K562 (cell line): Measurements from ENCODE around the gene ZNF547. TPM values are rescaled to one million over a fixed set of nuclear protein-coding genes. Genes with fewer than 3 reads are reported as not detected.

Source experiments
- CREB1 ChIP-seq, 2 experiments: sonication (generic) in 1 of 2; formaldehyde crosslinking in 1 of 2; IDR thresholded peaks; 2 replicates each; pipeline versions ENCODE4 v1.6.1 to v1.8.0; 2012 to 2022; ENCODE audit warnings: inconsistent platforms in 1 of 2, mild to moderate bottlenecking in 1 of 2, missing genetic modification reagents in 1 of 2, moderate library complexity in 1 of 2
- ETV1 ChIP-seq: fragments of 450-650 bp; conservative IDR thresholded peaks from 2 replicates; pipeline ENCODE4 v1.6.1; 2016; ENCODE audit warnings: missing genetic modification characterization, control low read depth, low read depth, missing compliant biosample characterization
- GABPA ChIP-seq: fragments of 200-800 bp; sonication (Bioruptor generic); conservative IDR thresholded peaks from 2 replicates; pipeline ENCODE4 v1.6.1; 2016; ENCODE audit warnings: low read depth, missing genetic modification characterization, missing compliant biosample characterization
- HDAC3 ChIP-seq: fragments of 450-650 bp; IDR thresholded peaks from 2 replicates; pipeline ENCODE4 v1.6.1; 2018; ENCODE audit warnings: borderline replicate concordance, mild to moderate bottlenecking, moderate library complexity; ENCODE audit not compliant: partially characterized antibody
- HDGF ChIP-seq: fragments of 450-650 bp; IDR thresholded peaks from 2 replicates; pipeline ENCODE4 v1.6.1; 2016
- PHF8 ChIP-seq: fragments of 200-600 bp; sonication (generic); IDR thresholded peaks from 2 replicates; pipeline ENCODE4 v1.6.1; 2012; ENCODE audit warnings: mixed run types, mild to moderate bottlenecking, inconsistent platforms, low read length, moderate library complexity, borderline replicate concordance
- RB1 ChIP-seq: fragments of 450-650 bp; IDR thresholded peaks from 2 replicates; pipeline ENCODE4 v1.6.1; 2017; ENCODE audit warnings: low read depth, mild to moderate bottlenecking
- RBFOX2 ChIP-seq: fragments of 200-400 bp; formaldehyde crosslinking; IDR thresholded peaks from 2 replicates; pipeline ENCODE4 v1.6.1; 2017; ENCODE audit warnings: low read depth, mild to moderate bottlenecking, low read length, moderate library complexity
- RCOR1 ChIP-seq, 2 experiments: IDR thresholded peaks; 2 replicates each; pipeline ENCODE4 v1.6.1; 2012; ENCODE audit warnings: low read depth in 2 of 2, low read length in 2 of 2, borderline replicate concordance in 1 of 2, improper control_type of control experiment in 1 of 2
- XRCC5 ChIP-seq: fragments of 200-400 bp; formaldehyde crosslinking; IDR thresholded peaks from 2 replicates; pipeline ENCODE4 v1.6.1; 2017; ENCODE audit warnings: low read depth, mild to moderate bottlenecking, low read length
- ZNF224 ChIP-seq: sonication (generic); formaldehyde crosslinking; IDR thresholded peaks from 2 replicates; pipeline ENCODE4 v1.8.0; 2022; ENCODE audit warnings: mild to moderate bottlenecking, missing genetic modification reagents
- ZNF311 ChIP-seq: fragments of 250-450 bp; sonication (Bioruptor Pico); IDR thresholded peaks from 2 replicates; pipeline ENCODE4 v1.4.0; 2020; ENCODE audit warnings: mild to moderate bottlenecking, moderate library complexity
- polyA plus RNA-seq, 8 experiments: library from polyadenylated mRNA; depleted of rRNA in 4 of 8; stranded (reverse) in 5 of 8; unstranded in 3 of 8; fragments of >200 nt; fragmentation: Nextera tagmentation in 2 of 8; fragmentation: Illumina TruSeq in 1 of 8; extraction: Ambion mirVana in 2 of 8; extraction: Trizol in 1 of 8; gene quantifications; 2 replicates each; pipeline versions ENCODE4 v1.2.1 to v1.2.3, GENCODE V29; 2011 to 2014; ENCODE audit warnings: inconsistent platforms in 1 of 8, missing spikeins in 1 of 8
- total RNA-seq, 7 experiments: library from RNA; depleted of rRNA in 6 of 7; stranded (reverse); fragments of >200 nt in 6 of 7; fragmentation: Illumina TruSeq in 2 of 7; extraction: Trizol in 2 of 7; gene quantifications; 2 replicates each; pipeline versions ENCODE4 v1.2.1 to v1.2.3, GENCODE V29; 2011 to 2021; ENCODE audit warnings: low replicate concordance in 1 of 7
- TF ChIP-seq, protein P1 (sequence below): fragments of 250-450 bp; sonication (Bioruptor Pico); IDR thresholded peaks from 2 replicates; pipeline ENCODE4 v1.4.0; 2020; ENCODE audit warnings: mild to moderate bottlenecking
- TF ChIP-seq, protein P2 (sequence below): conservative IDR thresholded peaks from 2 replicates; pipeline ENCODE4 v1.6.1; 2011; ENCODE audit warnings: low read depth, mild to moderate bottlenecking, low read length; ENCODE audit not compliant: control insufficient read depth
- TF ChIP-seq, protein P3 (sequence below): fragments of 250-450 bp; sonication (Bioruptor Pico); IDR thresholded peaks from 2 replicates; pipeline ENCODE4 v1.8.0; 2021; ENCODE audit warnings: mild to moderate bottlenecking, moderate library complexity
- TF ChIP-seq, protein P4 (sequence below), 2 experiments: fragments of 450-650 bp; conservative IDR thresholded peaks; 2 replicates each; pipeline ENCODE4 v1.6.1; 2017; ENCODE audit warnings: mild to moderate bottlenecking in 2 of 2, moderate library complexity in 2 of 2
- TF ChIP-seq, protein P5 (sequence below): fragments of 150-350 bp; conservative IDR thresholded peaks from 2 replicates; pipeline ENCODE4 v1.6.1; 2014; ENCODE audit warnings: low read length

ZNF547 gene
- total and polyA plus RNA-seq, 9 of the 15 experiments (the other 6 are each of a cell fraction or from before 2014, with no cell fraction given), result 0.03 to 0.96 (median 0.30) TPM

DNA sequence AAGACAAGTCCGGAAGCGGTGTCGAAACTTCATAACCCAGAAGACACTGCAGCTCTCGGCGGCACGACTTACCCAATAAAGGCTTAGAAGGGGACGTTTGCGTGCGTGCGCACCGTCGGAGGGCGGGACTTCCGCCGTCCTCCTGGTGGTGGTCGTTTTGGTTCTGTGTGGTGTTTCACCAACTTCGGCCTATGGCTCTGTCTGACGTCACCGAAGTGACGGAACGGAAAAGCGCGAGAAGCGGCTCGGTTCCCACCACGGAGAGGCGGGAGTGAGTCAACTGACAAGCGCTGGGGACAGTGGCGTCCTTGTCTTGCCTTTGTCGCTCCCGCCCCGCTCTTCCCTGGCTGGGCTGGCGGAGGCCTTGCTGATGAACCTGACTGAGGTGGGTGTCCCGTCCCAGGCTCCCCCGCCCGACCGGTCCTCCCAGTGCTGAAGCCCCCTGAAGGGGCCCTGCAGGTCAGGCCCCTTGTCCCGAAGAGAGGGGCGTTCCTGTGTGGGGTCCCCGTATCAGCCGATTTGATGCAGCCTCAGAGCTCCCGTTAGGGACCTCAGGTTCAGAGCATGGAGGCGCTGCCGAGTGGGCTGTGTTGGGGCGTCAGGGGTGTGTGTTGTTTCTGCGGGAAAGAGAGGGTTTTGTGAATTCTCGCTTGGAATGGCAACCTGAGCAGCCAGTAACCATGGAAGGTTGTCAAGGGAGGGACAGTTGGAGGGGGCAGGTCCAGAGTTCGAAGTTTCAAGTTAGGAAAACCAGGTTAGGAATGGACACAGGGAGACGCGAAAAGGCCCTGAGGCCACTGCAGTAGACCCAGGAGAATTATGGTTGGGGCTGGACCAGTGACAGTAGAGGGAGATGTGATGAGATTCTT lies 26.6 kb downstream of the ZNF547 start, which contains the start of gene ZNF548 (continued):
- TF ChIP-seq, protein P1, sequence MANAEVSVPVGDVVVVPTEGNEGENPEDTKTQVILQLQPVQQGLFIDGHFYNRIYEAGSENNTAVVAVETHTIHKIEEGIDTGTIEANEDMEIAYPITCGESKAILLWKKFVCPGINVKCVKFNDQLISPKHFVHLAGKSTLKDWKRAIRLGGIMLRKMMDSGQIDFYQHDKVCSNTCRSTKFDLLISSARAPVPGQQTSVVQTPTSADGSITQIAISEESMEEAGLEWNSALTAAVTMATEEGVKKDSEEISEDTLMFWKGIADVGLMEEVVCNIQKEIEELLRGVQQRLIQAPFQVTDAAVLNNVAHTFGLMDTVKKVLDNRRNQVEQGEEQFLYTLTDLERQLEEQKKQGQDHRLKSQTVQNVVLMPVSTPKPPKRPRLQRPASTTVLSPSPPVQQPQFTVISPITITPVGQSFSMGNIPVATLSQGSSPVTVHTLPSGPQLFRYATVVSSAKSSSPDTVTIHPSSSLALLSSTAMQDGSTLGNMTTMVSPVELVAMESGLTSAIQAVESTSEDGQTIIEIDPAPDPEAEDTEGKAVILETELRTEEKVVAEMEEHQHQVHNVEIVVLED (CRISPR knock-in tag), result peak; percentile 98
- TF ChIP-seq PHF8 (peak; percentile 73), ETV1 (tag) (peak; percentile 86), RB1 (peak; percentile 60; the same call in 1 of the 2 replicates), ZNF224 (CRISPR knock-in tag) (no peak), XRCC5 (no peak), RBFOX2 (peak; percentile 84), ZNF311 (CRISPR knock-in tag) (no peak), GABPA (tag) (peak; percentile 95), HDAC3 (no peak), HDGF (no peak), RCOR1 (IDR thresholded peaks at IDR 0.05; ENCODE audit: borderline replicate concordance in 1 of 2, low read depth in 2 of 2, low read length in 2 of 2) (peak; percentile 24 to 45; a peak in 1 of 4 replicates), CREB1 (IDR thresholded peaks at IDR 0.05) (peak; percentile 94), CREB1 (CRISPR knock-in tag; IDR thresholded peaks at IDR 0.05) (peak; percentile 95)
- TF ChIP-seq, protein P2, sequence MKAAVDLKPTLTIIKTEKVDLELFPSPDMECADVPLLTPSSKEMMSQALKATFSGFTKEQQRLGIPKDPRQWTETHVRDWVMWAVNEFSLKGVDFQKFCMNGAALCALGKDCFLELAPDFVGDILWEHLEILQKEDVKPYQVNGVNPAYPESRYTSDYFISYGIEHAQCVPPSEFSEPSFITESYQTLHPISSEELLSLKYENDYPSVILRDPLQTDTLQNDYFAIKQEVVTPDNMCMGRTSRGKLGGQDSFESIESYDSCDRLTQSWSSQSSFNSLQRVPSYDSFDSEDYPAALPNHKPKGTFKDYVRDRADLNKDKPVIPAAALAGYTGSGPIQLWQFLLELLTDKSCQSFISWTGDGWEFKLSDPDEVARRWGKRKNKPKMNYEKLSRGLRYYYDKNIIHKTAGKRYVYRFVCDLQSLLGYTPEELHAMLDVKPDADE, result peak; percentile 56; the same call in 1 of the 2 replicates
- TF ChIP-seq, protein P3, sequence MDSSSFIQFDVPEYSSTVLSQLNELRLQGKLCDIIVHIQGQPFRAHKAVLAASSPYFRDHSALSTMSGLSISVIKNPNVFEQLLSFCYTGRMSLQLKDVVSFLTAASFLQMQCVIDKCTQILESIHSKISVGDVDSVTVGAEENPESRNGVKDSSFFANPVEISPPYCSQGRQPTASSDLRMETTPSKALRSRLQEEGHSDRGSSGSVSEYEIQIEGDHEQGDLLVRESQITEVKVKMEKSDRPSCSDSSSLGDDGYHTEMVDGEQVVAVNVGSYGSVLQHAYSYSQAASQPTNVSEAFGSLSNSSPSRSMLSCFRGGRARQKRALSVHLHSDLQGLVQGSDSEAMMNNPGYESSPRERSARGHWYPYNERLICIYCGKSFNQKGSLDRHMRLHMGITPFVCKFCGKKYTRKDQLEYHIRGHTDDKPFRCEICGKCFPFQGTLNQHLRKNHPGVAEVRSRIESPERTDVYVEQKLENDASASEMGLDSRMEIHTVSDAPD, result peak; percentile 99
- TF ChIP-seq, protein P4, sequence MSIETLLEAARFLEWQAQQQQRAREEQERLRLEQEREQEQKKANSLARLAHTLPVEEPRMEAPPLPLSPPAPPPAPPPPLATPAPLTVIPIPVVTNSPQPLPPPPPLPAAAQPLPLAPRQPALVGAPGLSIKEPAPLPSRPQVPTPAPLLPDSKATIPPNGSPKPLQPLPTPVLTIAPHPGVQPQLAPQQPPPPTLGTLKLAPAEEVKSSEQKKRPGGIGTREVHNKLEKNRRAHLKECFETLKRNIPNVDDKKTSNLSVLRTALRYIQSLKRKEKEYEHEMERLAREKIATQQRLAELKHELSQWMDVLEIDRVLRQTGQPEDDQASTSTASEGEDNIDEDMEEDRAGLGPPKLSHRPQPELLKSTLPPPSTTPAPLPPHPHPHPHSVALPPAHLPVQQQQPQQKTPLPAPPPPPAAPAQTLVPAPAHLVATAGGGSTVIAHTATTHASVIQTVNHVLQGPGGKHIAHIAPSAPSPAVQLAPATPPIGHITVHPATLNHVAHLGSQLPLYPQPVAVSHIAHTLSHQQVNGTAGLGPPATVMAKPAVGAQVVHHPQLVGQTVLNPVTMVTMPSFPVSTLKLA (conservative IDR thresholded peaks at IDR 0.05), result peak in 1 of 2 experiments; percentile 57; a peak in 1 of 4 replicates
- TF ChIP-seq, protein P5, sequence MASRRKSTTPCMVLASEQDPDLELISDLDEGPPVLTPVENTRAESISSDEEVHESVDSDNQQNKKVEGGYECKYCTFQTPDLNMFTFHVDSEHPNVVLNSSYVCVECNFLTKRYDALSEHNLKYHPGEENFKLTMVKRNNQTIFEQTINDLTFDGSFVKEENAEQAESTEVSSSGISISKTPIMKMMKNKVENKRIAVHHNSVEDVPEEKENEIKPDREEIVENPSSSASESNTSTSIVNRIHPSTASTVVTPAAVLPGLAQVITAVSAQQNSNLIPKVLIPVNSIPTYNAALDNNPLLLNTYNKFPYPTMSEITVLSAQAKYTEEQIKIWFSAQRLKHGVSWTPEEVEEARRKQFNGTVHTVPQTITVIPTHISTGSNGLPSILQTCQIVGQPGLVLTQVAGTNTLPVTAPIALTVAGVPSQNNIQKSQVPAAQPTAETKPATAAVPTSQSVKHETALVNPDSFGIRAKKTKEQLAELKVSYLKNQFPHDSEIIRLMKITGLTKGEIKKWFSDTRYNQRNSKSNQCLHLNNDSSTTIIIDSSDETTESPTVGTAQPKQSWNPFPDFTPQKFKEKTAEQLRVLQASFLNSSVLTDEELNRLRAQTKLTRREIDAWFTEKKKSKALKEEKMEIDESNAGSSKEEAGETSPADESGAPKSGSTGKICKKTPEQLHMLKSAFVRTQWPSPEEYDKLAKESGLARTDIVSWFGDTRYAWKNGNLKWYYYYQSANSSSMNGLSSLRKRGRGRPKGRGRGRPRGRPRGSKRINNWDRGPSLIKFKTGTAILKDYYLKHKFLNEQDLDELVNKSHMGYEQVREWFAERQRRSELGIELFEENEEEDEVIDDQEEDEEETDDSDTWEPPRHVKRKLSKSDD, result no peak
